ENCODE data around the gene GRAP. TPM values are rescaled to one million over a fixed set of nuclear protein-coding genes. Genes with fewer than 3 reads are reported as not detected.

The GRAP gene
- total and polyA plus RNA-seq, 2 donors (not counting 3 experiments of a cell fraction or from before 2014, with no cell fraction given), result 32.1 to 43.6 TPM

DNA sequence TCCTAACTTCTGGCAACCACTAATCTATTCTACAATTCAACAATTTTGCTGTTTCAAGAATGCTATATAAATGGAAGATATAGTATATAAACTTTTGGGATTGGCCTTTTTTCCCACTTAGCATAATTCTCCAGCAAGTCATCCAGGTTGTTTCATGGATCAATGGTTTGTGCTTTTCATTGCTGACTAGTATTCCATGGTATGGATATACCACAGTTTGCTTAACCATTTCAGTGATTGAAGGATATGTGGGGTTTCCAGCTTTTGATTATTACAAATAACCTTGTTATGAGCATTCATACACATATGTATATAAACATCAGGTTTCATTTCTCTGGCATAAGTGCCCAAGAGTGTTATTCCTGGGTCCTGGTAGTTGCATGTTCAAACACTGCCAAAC, 40.1 kb downstream of the GRAP start:
- no peak for FAIRE-seq
- DNase-seq (ENCODE audit: low read depth, low spot score), result no peak
- no peak overlapping the region for H3K9ac ChIP-seq (replicated peaks; ENCODE audit: extremely low read depth, insufficient read depth, low read length)
- BruUV-seq (replicated peaks), result no TSS peak
- TF ChIP-seq JUN (IDR thresholded peaks at IDR 0.05; ENCODE audit: borderline replicate concordance, insufficient read depth, insufficient read length, low read depth) (no peak), EZH2 (IDR thresholded peaks at IDR 0.05; ENCODE audit: borderline replicate concordance, low read depth, low read length, severe bottlenecking) (no peak), GATA2 (IDR thresholded peaks at IDR 0.05; ENCODE audit: insufficient read depth, insufficient read length, low read depth, low read length) (no peak), MYC (IDR thresholded peaks at IDR 0.05; ENCODE audit: low read depth, low read length) (no peak), FOS (IDR thresholded peaks at IDR 0.05; ENCODE audit: borderline replicate concordance, insufficient read depth, low read length) (no peak), POLR2AphosphoS5 (IDR thresholded peaks at IDR 0.05; ENCODE audit: insufficient read depth, low read depth, low read length) (no peak), POLR2A (IDR thresholded peaks at IDR 0.05; ENCODE audit: low read depth, low read length) (no peak)
- TF ChIP-seq, protein P1, sequence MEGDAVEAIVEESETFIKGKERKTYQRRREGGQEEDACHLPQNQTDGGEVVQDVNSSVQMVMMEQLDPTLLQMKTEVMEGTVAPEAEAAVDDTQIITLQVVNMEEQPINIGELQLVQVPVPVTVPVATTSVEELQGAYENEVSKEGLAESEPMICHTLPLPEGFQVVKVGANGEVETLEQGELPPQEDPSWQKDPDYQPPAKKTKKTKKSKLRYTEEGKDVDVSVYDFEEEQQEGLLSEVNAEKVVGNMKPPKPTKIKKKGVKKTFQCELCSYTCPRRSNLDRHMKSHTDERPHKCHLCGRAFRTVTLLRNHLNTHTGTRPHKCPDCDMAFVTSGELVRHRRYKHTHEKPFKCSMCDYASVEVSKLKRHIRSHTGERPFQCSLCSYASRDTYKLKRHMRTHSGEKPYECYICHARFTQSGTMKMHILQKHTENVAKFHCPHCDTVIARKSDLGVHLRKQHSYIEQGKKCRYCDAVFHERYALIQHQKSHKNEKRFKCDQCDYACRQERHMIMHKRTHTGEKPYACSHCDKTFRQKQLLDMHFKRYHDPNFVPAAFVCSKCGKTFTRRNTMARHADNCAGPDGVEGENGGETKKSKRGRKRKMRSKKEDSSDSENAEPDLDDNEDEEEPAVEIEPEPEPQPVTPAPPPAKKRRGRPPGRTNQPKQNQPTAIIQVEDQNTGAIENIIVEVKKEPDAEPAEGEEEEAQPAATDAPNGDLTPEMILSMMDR (IDR thresholded peaks at IDR 0.05; ENCODE audit: extremely low read depth in 1 of 2, insufficient read depth in 1 of 2, low read depth in 1 of 2, low read length in 2 of 2), result no peak
- TF ChIP-seq, protein P2, sequence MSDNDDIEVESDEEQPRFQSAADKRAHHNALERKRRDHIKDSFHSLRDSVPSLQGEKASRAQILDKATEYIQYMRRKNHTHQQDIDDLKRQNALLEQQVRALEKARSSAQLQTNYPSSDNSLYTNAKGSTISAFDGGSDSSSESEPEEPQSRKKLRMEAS (IDR thresholded peaks at IDR 0.05; ENCODE audit: insufficient read depth, insufficient read length), result no peak
- POLR2A ChIA-PET, result no interaction called here
- no peaks in the 10 kb centered on the region for H4K20me1 ChIP-seq (replicated peaks; ENCODE audit: control insufficient read depth, extremely low read depth, insufficient read depth, low read length)
- no peak overlapping the region for H3K4me3 ChIP-seq (replicated peaks in 1 of 3; ENCODE audit: insufficient read depth in 1 of 3, low read depth in 1 of 3, low read length in 3 of 3)
- H3K27ac ChIP-seq (ENCODE audit: insufficient read depth, low read depth, low read length), result no peak overlapping the region
- H3K36me3 ChIP-seq (ENCODE audit: control insufficient read depth in 2 of 2, extremely low read depth in 1 of 2, insufficient read depth in 2 of 2, low read length in 2 of 2), result no peaks in the 10 kb centered on the region
- no peak overlapping the region for H3K4me2 ChIP-seq (ENCODE audit: insufficient read depth, low read length)
- H3K79me2 ChIP-seq (ENCODE audit: control insufficient read depth, insufficient read depth, low read length), result peaks cover 22% of the 10 kb centered on the region
- CTCF ChIA-PET, result interaction anchor here (1.1 kb wide), 1 partner anchor 46 kb away, joined by 4 read pairs; no protein-coding TSS in a partner anchor
- no peak overlapping the region for H2AFZ ChIP-seq (ENCODE audit: low read depth, low read length)
- intact Hi-C loops (cut with micrococcal nuclease), result no loop called here
- H3K9me3 ChIP-seq (replicated peaks; ENCODE audit: control insufficient read depth, insufficient read depth, low read length), result no peaks in the 10 kb centered on the region
- H3K4me1 ChIP-seq (ENCODE audit: control insufficient read depth, extremely low read depth, insufficient read depth, low read length), result peaks cover 26% of the 10 kb centered on the region
- no peaks in the 10 kb centered on the region for H3K9me1 ChIP-seq (replicated peaks; ENCODE audit: control insufficient read depth, extremely low read depth, insufficient read depth, low read length)
- dilution Hi-C loops (cut with MboI; ENCODE audit: extremely low pct_ligation_motif_present, low sequenced_read_pairs), result no loop called here
- H3K27me3 ChIP-seq (ENCODE audit: control insufficient read depth in 2 of 2, insufficient read depth in 2 of 2, low read length in 2 of 2), result no peaks in the 10 kb centered on the region
